Measurements from ENCODE around the gene CNPY1. TPM values are rescaled to one million over a fixed set of nuclear protein-coding genes. Genes with fewer than 3 reads are reported as not detected.
"Not testable (repeated sequence)": the region's sequence is repeated elsewhere in the genome, so short reads cannot be mapped to it uniquely, and the experiment has no call there.

Gene CNPY1
- total RNA-seq (ENCODE audit: low replicate concordance), result not detected in 2 replicates
- long read RNA-seq, result 0 reads

DNA sequence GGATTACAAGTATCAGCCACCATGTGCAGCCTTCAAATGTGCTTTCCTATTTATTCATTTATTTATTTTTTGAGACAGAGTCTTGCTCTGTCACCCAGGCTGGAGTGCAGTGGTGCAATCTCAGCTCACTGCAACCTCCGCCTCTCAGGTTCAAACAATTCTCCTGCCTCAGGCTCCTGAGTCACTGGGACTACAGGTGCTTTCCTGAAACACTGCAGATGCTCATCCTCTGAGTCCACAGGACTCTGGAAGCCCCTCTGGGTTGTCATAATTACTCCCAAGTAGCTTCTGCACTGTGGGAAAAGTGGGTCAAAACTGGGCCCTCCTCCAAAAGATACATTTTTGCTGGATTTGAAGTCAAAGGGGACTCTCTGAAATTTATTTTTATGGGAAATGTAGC lies at the start of gene CNPY1:
CNPY1 (minus strand) TSS at position 111 of the 400 bp plus-strand sequence. CDS start 630 bp downstream, outside the sequence.
- H3K4me3 Mint-ChIP-seq, result not testable (repeated sequence)

DNA sequence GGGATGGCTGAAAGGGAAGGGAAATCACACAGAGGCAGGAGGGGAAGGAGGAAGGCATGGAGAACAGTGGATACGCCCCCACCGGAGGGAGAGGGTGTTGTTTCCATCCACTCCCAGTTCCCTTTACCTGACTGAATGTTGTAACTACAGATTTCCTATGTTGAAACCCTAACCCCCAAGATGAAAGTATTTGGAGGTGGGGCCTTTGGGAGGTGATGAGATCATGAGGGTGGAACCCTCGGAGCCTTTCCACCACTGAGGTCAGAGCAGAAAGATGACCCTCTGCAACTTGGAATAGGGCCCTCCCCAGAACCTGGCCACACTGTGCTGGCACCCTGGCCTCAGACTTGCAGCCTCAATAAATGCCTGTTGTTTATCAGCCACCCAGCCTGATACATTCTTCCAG lies 48.6 kb upstream of the CNPY1 start:
- H3K27ac Mint-ChIP-seq, result no peak overlapping the region
- no peak overlapping the region for H3K4me3 Mint-ChIP-seq
- no peak for DNase-seq (ENCODE audit: extremely low spot score, unreplicated experiment)

More for the DNA sequence above, at the start of gene CNPY1:
- H3K9me3 Mint-ChIP-seq; H3K36me3 Mint-ChIP-seq; H3K27ac Mint-ChIP-seq; DNase-seq (ENCODE audit: extremely low spot score, unreplicated experiment); H3K4me1 Mint-ChIP-seq (ENCODE audit: unreplicated experiment): not testable (repeated sequence)
- H3K27me3 Mint-ChIP-seq, result peaks cover 22% of the 10 kb centered on the region

DNA sequence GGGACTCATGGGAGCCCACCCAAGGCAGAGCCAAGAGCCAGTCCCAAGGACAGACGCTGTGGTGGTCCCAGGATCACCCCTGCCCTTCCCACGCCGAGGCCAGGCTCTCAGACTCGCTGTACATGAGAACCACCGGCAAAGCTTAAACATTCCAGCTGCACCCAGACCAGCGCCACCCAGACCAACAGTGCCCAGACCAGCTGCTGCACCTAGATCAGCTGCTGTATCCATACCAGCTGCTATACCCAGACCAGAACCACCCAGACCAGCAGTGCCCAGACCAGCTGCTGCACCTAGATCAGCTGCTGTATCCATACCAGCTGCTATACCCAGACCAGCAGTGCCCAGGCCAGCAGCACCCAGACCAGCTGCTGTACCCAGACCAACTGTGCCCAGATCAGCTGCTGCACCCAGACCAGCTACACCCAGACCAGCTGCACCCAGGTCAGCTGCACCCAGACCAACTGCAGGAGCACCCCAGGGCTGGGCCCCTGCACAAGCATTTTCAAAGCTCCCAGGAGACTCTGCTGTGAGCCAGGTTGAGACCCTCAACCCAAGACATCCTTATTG lies 47.9 kb upstream of the CNPY1 start:
- Mint-ChIP-seq H3K27me3 (peaks cover 8% of the 10 kb centered on the region), H3K4me3 (no peak overlapping the region), H3K27ac (no peak overlapping the region), H3K4me1 (ENCODE audit: unreplicated experiment) (peaks cover 6% of the 10 kb centered on the region), H3K9me3 (no peaks in the 10 kb centered on the region), H3K36me3 (no peaks in the 10 kb centered on the region)
- no peak for TF ChIP-seq CTCF (conservative IDR thresholded peaks at IDR 0.05)
- no peak for DNase-seq (ENCODE audit: extremely low spot score, unreplicated experiment)

More for the DNA sequence above, 48.6 kb upstream of the CNPY1 start:
- peaks cover 6% of the 10 kb centered on the region for H3K4me1 Mint-ChIP-seq (ENCODE audit: unreplicated experiment)
- H3K36me3 Mint-ChIP-seq, result no peaks in the 10 kb centered on the region
- H3K27me3 Mint-ChIP-seq, result peaks cover 14% of the 10 kb centered on the region
- no peaks in the 10 kb centered on the region for H3K9me3 Mint-ChIP-seq
- no peak for TF ChIP-seq CTCF (conservative IDR thresholded peaks at IDR 0.05)

GRCh38 chr7:155593461-155594162 lies 47.3 kb upstream of the CNPY1 start:
- TF ChIP-seq CTCF (conservative IDR thresholded peaks at IDR 0.05), result no peak
- no peak overlapping the region for H3K27ac Mint-ChIP-seq
- no peak for DNase-seq (ENCODE audit: extremely low spot score, unreplicated experiment)
- H3K4me1 Mint-ChIP-seq (ENCODE audit: unreplicated experiment), result peaks cover 2% of the 10 kb centered on the region
- H3K36me3 Mint-ChIP-seq, result no peaks in the 10 kb centered on the region
- H3K27me3 Mint-ChIP-seq, result peaks cover 2% of the 10 kb centered on the region
- no peak overlapping the region for H3K4me3 Mint-ChIP-seq
- H3K9me3 Mint-ChIP-seq, result no peaks in the 10 kb centered on the region

GRCh38 chr7:155591055-155591775 lies 44.9 kb upstream of the CNPY1 start:
- Mint-ChIP-seq H3K4me1 (ENCODE audit: unreplicated experiment) (no peaks in the 10 kb centered on the region), H3K27ac (no peak overlapping the region), H3K36me3 (no peaks in the 10 kb centered on the region), H3K4me3 (no peak overlapping the region), H3K27me3 (peaks cover 6% of the 10 kb centered on the region), H3K9me3 (no peaks in the 10 kb centered on the region)
- no peak for DNase-seq (ENCODE audit: extremely low spot score, unreplicated experiment)
- no peak for TF ChIP-seq CTCF (conservative IDR thresholded peaks at IDR 0.05)
